ENCODE results near the gene DCP1B. TPM values are rescaled to one million over a fixed set of nuclear protein-coding genes. Genes with fewer than 3 reads are reported as not detected.

DCP1B gene
- total and polyA plus RNA-seq, 2 donors (not counting 1 experiment from before 2014, with no cell fraction given): 12.3 to 18.0 TPM

DNA sequence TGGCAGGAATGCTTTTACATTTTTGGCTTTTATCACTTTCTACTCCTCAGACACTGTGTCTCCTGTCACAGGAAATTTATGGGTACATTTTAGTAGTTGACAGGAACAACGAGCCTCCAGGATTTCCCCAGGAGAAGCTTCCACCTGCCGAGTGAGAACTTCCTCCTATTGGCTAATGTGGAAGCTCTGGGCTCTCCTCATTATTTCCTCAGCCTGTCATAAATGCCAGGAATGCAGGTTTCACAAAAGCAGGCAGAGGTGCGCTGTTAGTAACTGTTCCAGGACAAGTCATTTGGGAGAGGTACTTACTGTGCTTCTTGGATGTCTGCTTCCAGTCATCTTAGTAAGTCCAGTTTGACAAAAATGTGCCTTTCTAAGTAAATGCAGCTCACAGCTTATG is 19.1 kb upstream of the DCP1B start:
- Histone ChIP-seq H3K9ac (ENCODE audit: low read length) (no peak overlapping the region), H3K27me3 (replicated peaks in 1 of 4; ENCODE audit: control extremely low read depth in 1 of 4, control insufficient read depth in 3 of 4, insufficient read depth in 4 of 4, low read length in 3 of 4) (peaks cover 0 to 4% (median 1%) of the 10 kb centered on the region in 4 experiments), H4K20me1 (ENCODE audit: control insufficient read depth, insufficient read depth, low read length, poor library complexity, severe bottlenecking) (no peaks in the 10 kb centered on the region), H3K79me2 (ENCODE audit: control insufficient read depth, insufficient read depth, low read length) (no peaks in the 10 kb centered on the region), H3K36me3 (replicated peaks in 1 of 2; ENCODE audit: control extremely low read depth in 1 of 2, control insufficient read depth in 1 of 2, extremely low read depth in 1 of 2, insufficient read depth in 2 of 2, low read length in 1 of 2) (no peaks in the 10 kb centered on the region), H3K9me3 (ENCODE audit: control extremely low read depth in 1 of 3, control insufficient read depth in 2 of 3, insufficient read depth in 1 of 3, low read length in 2 of 3) (peaks cover 0 to 6% (median 0%) of the 10 kb centered on the region in 3 donors), H3K4me1 (ENCODE audit: control insufficient read depth in 2 of 2, insufficient read depth in 2 of 2, low read length in 2 of 2) (no peaks in the 10 kb centered on the region), H2AFZ (ENCODE audit: insufficient read depth, low read depth, low read length, poor library complexity, severe bottlenecking) (no peak overlapping the region), H3K4me3 (ENCODE audit: control extremely low read depth in 1 of 5, extremely low read depth in 1 of 5, insufficient read depth in 1 of 5, low read depth in 2 of 5, low read length in 4 of 5) (no peak overlapping the region), H3K4me2 (replicated peaks; ENCODE audit: low read depth, low read length, poor library complexity, severe bottlenecking) (no peak overlapping the region), H3K27ac (ENCODE audit: low read length in 2 of 2) (no peak overlapping the region)
- intact Hi-C loops (cut with micrococcal nuclease): no loop called here
- ATAC-seq (ENCODE audit: low read depth) (no peak), DNase-seq (no peak)
- WGBS (ENCODE audit: insufficient coverage): 29% methylated on average over 3 of the region's 3 CpGs
- Mint-ChIP-seq H3K9me3 (ENCODE audit: insufficient read depth) (no peaks in the 10 kb centered on the region), H3K27me3 (peaks cover 12% of the 10 kb centered on the region), H3K4me1 (no peaks in the 10 kb centered on the region), H3K27ac (no peak overlapping the region), H3K4me3 (no peak overlapping the region)
- TF ChIP-seq, protein P1, sequence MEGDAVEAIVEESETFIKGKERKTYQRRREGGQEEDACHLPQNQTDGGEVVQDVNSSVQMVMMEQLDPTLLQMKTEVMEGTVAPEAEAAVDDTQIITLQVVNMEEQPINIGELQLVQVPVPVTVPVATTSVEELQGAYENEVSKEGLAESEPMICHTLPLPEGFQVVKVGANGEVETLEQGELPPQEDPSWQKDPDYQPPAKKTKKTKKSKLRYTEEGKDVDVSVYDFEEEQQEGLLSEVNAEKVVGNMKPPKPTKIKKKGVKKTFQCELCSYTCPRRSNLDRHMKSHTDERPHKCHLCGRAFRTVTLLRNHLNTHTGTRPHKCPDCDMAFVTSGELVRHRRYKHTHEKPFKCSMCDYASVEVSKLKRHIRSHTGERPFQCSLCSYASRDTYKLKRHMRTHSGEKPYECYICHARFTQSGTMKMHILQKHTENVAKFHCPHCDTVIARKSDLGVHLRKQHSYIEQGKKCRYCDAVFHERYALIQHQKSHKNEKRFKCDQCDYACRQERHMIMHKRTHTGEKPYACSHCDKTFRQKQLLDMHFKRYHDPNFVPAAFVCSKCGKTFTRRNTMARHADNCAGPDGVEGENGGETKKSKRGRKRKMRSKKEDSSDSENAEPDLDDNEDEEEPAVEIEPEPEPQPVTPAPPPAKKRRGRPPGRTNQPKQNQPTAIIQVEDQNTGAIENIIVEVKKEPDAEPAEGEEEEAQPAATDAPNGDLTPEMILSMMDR (IDR thresholded peaks at IDR 0.05): no peak
- no peak for TF ChIP-seq EZH2 (IDR thresholded peaks at IDR 0.05; ENCODE audit: borderline replicate concordance, insufficient read depth, low read depth, low read length, poor library complexity, severe bottlenecking)
- POLR2A ChIA-PET: no interaction called here
- CTCF ChIA-PET: no interaction called here

DNA sequence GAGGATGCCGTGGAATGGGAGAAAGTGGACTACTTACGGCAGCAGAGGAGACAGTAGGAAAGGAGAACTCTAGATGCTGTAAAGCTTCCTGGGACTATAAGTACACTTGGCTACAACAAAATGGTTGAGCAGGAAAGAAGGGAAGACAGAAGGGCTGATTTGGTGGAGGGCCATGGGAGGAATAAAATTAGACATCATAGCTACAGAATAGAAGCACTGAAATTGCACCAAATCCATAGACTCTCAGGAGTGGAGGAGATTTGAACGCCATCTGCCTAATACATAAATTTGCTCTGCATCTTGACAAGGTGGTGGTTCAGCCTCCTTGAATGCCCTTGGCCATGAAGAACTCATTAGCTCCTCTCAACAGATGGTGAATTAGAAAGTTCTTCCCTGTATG is 16.3 kb upstream of the DCP1B start:
- ATAC-seq (ENCODE audit: low read depth) (no peak), DNase-seq (no peak)
- WGBS (ENCODE audit: insufficient coverage): 100% methylated on average over 2 of the region's 3 CpGs
- H3K36me3 ChIP-seq (replicated peaks in 1 of 2; ENCODE audit: control extremely low read depth in 1 of 2, control insufficient read depth in 1 of 2, extremely low read depth in 1 of 2, insufficient read depth in 2 of 2, low read length in 1 of 2): no peaks in the 10 kb centered on the region
- no peak overlapping the region for H3K4me3 ChIP-seq (ENCODE audit: control extremely low read depth in 1 of 5, extremely low read depth in 1 of 5, insufficient read depth in 1 of 5, low read depth in 2 of 5, low read length in 4 of 5)
- intact Hi-C loops (cut with micrococcal nuclease): no loop called here
- no peak overlapping the region for H3K4me2 ChIP-seq (replicated peaks; ENCODE audit: low read depth, low read length, poor library complexity, severe bottlenecking)
- no peak overlapping the region for H3K27ac Mint-ChIP-seq
- H3K79me2 ChIP-seq (ENCODE audit: control insufficient read depth, insufficient read depth, low read length): no peaks in the 10 kb centered on the region
- no peak for TF ChIP-seq EZH2 (IDR thresholded peaks at IDR 0.05; ENCODE audit: borderline replicate concordance, insufficient read depth, low read depth, low read length, poor library complexity, severe bottlenecking)
- TF ChIP-seq, protein P1 (IDR thresholded peaks at IDR 0.05): no peak
- no peak overlapping the region for H3K9ac ChIP-seq (ENCODE audit: low read length)
- ChIA-PET POLR2A (no interaction called here), CTCF (interaction anchor here (1.1 kb wide), 1 partner anchor 12 kb away, joined by 3 read pairs; no protein-coding TSS in a partner anchor)
- no peaks in the 10 kb centered on the region for H4K20me1 ChIP-seq (ENCODE audit: control insufficient read depth, insufficient read depth, low read length, poor library complexity, severe bottlenecking)
- no peak overlapping the region for H3K27ac ChIP-seq (ENCODE audit: low read length in 2 of 2)
- peaks cover 0 to 4% (median 1%) of the 10 kb centered on the region in 4 experiments for H3K27me3 ChIP-seq (replicated peaks in 1 of 4; ENCODE audit: control extremely low read depth in 1 of 4, control insufficient read depth in 3 of 4, insufficient read depth in 4 of 4, low read length in 3 of 4)
- no peaks in the 10 kb centered on the region for H3K9me3 Mint-ChIP-seq (ENCODE audit: insufficient read depth)
- H3K4me1 ChIP-seq (ENCODE audit: control insufficient read depth in 2 of 2, insufficient read depth in 2 of 2, low read length in 2 of 2): no peaks in the 10 kb centered on the region
- H3K27me3 Mint-ChIP-seq: peaks cover 18% of the 10 kb centered on the region
- no peak overlapping the region for H3K4me3 Mint-ChIP-seq
- H3K9me3 ChIP-seq (ENCODE audit: control extremely low read depth in 1 of 3, control insufficient read depth in 2 of 3, insufficient read depth in 1 of 3, low read length in 2 of 3): peaks cover 0 to 6% (median 0%) of the 10 kb centered on the region in 3 donors
- H2AFZ ChIP-seq (ENCODE audit: insufficient read depth, low read depth, low read length, poor library complexity, severe bottlenecking): no peak overlapping the region
- no peaks in the 10 kb centered on the region for H3K4me1 Mint-ChIP-seq
